Prostate gland (tissue), 2 donors: ENCODE measurements around the gene NEGR1.

Experiments
- POLR2A ChIP-seq: fragments of 450-650 bp; IDR thresholded peaks from one replicate; pipeline ENCODE4 v1.6.1; 2016; ENCODE audit warnings: antibody characterized with exemption, mild to moderate bottlenecking
- POLR2AphosphoS5 ChIP-seq: sonication (generic); formaldehyde crosslinking; IDR thresholded peaks from one replicate; pipeline ENCODE4 v1.6.1; 2017; ENCODE audit warnings: antibody characterized with exemption
- TF ChIP-seq, protein P1 (sequence below), 4 experiments: fragments of 200-600 bp in 2 of 4; fragments of 450-650 bp in 2 of 4; sonication (generic) in 2 of 4; IDR thresholded peaks; 1 replicate in 3 of 4; 2 replicates in 1 of 4; pipeline ENCODE4 v1.5.1; 2016 to 2019; ENCODE audit warnings: antibody characterized with exemption in 4 of 4, mild to moderate bottlenecking in 2 of 4, moderate library complexity in 2 of 4

DNA sequence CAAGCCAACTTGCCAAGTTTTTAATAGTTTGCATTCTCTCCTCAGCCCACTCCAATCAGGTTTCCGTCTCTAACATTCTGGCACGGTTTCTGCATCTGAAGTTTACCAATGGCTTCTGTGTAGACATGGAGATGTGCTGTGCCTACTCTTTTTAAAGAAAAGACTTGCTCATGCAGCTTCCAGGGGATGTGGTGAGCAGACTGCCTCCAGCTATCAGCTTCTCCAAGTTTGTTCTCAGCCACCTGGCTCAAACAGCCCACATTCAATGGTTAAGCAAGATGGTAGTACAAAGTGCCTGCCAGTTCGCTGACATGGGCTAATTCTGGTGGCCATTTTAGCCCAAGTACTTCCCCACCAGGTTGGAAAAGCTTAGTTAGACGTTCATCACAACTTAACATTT lies 465.3 kb downstream of the NEGR1 start:
- TF ChIP-seq POLR2AphosphoS5 = no peak
- TF ChIP-seq, protein P1, sequence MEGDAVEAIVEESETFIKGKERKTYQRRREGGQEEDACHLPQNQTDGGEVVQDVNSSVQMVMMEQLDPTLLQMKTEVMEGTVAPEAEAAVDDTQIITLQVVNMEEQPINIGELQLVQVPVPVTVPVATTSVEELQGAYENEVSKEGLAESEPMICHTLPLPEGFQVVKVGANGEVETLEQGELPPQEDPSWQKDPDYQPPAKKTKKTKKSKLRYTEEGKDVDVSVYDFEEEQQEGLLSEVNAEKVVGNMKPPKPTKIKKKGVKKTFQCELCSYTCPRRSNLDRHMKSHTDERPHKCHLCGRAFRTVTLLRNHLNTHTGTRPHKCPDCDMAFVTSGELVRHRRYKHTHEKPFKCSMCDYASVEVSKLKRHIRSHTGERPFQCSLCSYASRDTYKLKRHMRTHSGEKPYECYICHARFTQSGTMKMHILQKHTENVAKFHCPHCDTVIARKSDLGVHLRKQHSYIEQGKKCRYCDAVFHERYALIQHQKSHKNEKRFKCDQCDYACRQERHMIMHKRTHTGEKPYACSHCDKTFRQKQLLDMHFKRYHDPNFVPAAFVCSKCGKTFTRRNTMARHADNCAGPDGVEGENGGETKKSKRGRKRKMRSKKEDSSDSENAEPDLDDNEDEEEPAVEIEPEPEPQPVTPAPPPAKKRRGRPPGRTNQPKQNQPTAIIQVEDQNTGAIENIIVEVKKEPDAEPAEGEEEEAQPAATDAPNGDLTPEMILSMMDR (IDR thresholded peaks at IDR 0.05) = no peak
- TF ChIP-seq POLR2A = no peak
